ENCODE results near the gene MAMLD1.

MAMLD1 gene

DNA sequence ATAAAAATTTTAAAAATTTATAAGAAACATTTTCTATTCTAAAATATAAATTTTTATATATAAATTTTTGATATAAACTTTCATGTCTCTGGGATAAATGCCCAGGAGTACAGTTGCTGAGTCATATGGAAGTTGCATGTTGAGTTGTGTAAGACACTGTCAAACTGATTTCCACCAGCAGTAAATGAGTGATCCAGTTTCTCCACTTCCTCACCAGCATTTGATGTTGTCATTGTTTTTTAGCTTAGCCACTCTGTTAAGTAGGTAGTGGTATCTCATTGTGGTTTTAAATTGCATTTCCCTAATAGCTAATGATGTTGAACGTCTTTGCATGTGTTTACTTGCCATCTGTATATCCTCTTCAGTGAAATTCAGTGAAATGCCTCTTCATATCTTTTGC lies 66.5 kb downstream of the MAMLD1 start:
- H3K27me3 ChIP-seq (ENCODE audit: control insufficient read depth in 1 of 2, insufficient read depth in 2 of 2, low read length in 2 of 2) = no peaks in the 10 kb centered on the region
- no peak overlapping the region for H3K9ac ChIP-seq (ENCODE audit: low read length in 2 of 2)
- no peaks in the 10 kb centered on the region for H3K36me3 ChIP-seq (ENCODE audit: control insufficient read depth in 2 of 2, insufficient read depth in 2 of 2, low read length in 2 of 2)
- no peak overlapping the region for H3K4me3 ChIP-seq (ENCODE audit: low read length in 2 of 2)
- no peaks in the 10 kb centered on the region for H3K9me3 ChIP-seq (ENCODE audit: control insufficient read depth in 2 of 2, low read length in 2 of 2)
- no peak overlapping the region for H3K27ac ChIP-seq (ENCODE audit: low read length)
- no peaks in the 10 kb centered on the region for H3K4me1 ChIP-seq (ENCODE audit: control insufficient read depth, insufficient read depth, low read length)

DNA sequence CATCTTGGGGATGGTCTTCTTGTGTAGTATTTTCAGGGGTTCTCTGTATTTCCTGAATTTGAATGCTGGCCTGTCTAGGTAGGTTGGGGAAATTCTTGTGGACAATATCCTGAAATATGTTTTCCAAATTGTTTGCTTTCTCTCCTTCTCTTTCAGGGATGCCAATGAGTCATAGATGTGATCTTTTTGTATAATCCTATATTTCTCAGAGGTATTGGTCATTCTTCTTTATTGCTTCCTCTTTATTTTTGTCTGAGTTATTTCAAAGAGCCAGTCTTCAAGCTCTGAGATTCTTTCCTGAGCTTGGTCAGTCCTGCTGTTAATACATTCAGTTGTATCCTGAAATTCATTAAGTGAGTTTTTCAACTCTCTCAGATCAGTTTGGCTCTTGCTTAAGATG lies 73.1 kb downstream of the MAMLD1 start:
- Histone ChIP-seq H3K27me3 (ENCODE audit: control insufficient read depth in 1 of 2, insufficient read depth in 2 of 2, low read length in 2 of 2) (no peaks in the 10 kb centered on the region), H3K9me3 (ENCODE audit: control insufficient read depth in 2 of 2, low read length in 2 of 2) (no peaks in the 10 kb centered on the region), H3K4me3 (ENCODE audit: low read length in 2 of 2) (no peak overlapping the region), H3K27ac (ENCODE audit: low read length) (no peak overlapping the region), H3K36me3 (ENCODE audit: control insufficient read depth in 2 of 2, insufficient read depth in 2 of 2, low read length in 2 of 2) (no peaks in the 10 kb centered on the region), H3K9ac (ENCODE audit: low read length in 2 of 2) (no peak overlapping the region), H3K4me1 (ENCODE audit: control insufficient read depth, insufficient read depth, low read length) (no peaks in the 10 kb centered on the region)

DNA sequence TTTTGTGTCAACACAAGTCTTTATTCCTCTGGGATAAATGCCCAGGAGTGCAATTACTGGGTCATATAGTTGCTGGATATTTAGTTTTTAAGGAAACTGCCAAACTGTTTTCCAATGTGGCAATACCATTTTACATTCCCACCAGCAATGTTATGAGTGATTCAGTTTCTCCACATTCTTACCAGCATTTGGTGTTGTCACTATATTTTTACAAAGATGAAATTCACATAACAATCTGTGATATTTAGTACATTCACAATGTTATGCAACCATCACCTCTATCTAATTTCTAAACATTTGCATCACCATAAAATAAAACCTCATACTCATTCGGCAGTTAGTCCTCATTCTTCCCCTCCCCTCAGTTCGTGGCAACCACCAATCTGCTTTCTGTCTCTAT lies 75.0 kb downstream of the MAMLD1 start:
- H3K27me3 ChIP-seq (ENCODE audit: control insufficient read depth in 1 of 2, insufficient read depth in 2 of 2, low read length in 2 of 2) = no peaks in the 10 kb centered on the region
- H3K27ac ChIP-seq (ENCODE audit: low read length) = no peak overlapping the region
- no peak overlapping the region for H3K4me3 ChIP-seq (ENCODE audit: low read length in 2 of 2)
- no peaks in the 10 kb centered on the region for H3K9me3 ChIP-seq (ENCODE audit: control insufficient read depth in 2 of 2, low read length in 2 of 2)
- H3K4me1 ChIP-seq (ENCODE audit: control insufficient read depth, insufficient read depth, low read length) = no peaks in the 10 kb centered on the region
- no peak overlapping the region for H3K9ac ChIP-seq (ENCODE audit: low read length in 2 of 2)
- H3K36me3 ChIP-seq (ENCODE audit: control insufficient read depth in 2 of 2, insufficient read depth in 2 of 2, low read length in 2 of 2) = no peaks in the 10 kb centered on the region

DNA sequence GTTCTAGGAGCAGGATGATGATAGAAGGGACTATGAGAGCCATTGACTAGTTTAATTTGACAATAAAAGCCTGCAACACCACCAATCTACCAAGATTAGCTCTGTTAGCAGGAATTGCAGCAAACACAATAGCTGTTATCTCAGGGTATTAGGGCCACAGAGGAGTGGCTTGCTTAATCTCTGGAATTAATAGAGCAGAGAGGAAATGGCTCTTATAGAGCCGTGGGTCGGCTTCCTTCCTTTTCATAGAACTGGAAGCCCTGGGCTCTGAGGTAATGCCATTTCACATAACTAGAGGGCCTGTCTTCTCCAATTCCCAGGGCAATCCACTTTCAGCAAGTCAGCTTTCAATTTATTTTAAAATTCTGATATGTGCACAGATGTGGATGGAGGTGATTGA lies 83.0 kb downstream of the MAMLD1 start:
- Histone ChIP-seq H3K9me3 (ENCODE audit: control insufficient read depth in 2 of 2, low read length in 2 of 2) (no peaks in the 10 kb centered on the region), H3K4me1 (ENCODE audit: control insufficient read depth, insufficient read depth, low read length) (no peaks in the 10 kb centered on the region)

DNA sequence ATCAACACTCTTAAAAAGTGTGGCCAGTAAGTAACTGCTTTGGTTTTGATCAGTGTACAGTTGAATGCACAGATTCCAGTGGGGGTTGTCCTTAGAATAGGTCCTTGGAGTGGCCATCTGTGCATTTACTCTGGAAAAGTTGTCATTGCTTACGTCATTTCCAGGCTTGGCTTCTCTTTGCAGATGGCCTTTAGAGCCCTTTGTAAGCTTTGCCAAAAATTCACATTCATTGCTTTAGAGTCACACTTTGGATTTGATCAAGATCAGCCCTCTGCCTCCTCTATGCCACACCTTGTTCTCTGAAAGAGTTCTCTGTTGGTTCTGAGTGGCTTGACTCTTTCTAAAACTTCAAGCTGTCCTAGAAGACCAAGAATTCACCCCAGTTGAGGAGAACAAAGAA lies 83.9 kb downstream of the MAMLD1 start:
- no peak overlapping the region for H3K27ac ChIP-seq (ENCODE audit: low read length)
- H3K4me1 ChIP-seq (ENCODE audit: control insufficient read depth, insufficient read depth, low read length) = no peaks in the 10 kb centered on the region
- H3K27me3 ChIP-seq (ENCODE audit: control insufficient read depth in 1 of 2, insufficient read depth in 2 of 2, low read length in 2 of 2) = peaks cover 0 to 3% of the 10 kb centered on the region in 2 donors
- no peak overlapping the region for H3K4me3 ChIP-seq (ENCODE audit: low read length in 2 of 2)
- no peak overlapping the region for H3K9ac ChIP-seq (ENCODE audit: low read length in 2 of 2)
- no peaks in the 10 kb centered on the region for H3K9me3 ChIP-seq (ENCODE audit: control insufficient read depth in 2 of 2, low read length in 2 of 2)
- no peaks in the 10 kb centered on the region for H3K36me3 ChIP-seq (ENCODE audit: control insufficient read depth in 2 of 2, insufficient read depth in 2 of 2, low read length in 2 of 2)

More for the DNA sequence above, 83.0 kb downstream of the MAMLD1 start:
- Histone ChIP-seq H3K36me3 (ENCODE audit: control insufficient read depth in 2 of 2, insufficient read depth in 2 of 2, low read length in 2 of 2) (no peaks in the 10 kb centered on the region), H3K27ac (ENCODE audit: low read length) (no peak overlapping the region), H3K4me3 (ENCODE audit: low read length in 2 of 2) (no peak overlapping the region), H3K9ac (ENCODE audit: low read length in 2 of 2) (no peak overlapping the region), H3K27me3 (ENCODE audit: control insufficient read depth in 1 of 2, insufficient read depth in 2 of 2, low read length in 2 of 2) (peaks cover 0 to 3% of the 10 kb centered on the region in 2 donors)

DNA sequence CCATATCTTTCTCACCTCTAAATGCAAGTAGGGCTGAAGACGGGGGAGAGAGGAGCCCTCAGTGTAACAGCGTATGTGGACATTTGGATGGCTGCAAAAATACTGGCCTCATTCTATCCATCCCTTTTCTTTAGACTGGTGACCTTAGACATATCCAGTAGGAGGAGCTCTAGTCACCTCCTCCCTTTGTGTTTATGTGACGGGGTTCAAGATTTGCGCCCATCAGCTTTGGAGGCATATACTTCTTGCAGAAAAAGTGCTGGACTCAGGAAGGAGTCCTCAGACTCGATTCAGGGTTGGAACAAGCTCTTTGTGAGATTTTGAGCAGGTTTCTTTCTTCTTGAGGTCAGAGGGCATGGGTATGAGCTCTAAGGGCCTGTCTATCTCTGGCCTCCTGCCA lies 86.2 kb downstream of the MAMLD1 start:
- no peaks in the 10 kb centered on the region for H3K9me3 ChIP-seq (ENCODE audit: control insufficient read depth in 2 of 2, low read length in 2 of 2)

DNA sequence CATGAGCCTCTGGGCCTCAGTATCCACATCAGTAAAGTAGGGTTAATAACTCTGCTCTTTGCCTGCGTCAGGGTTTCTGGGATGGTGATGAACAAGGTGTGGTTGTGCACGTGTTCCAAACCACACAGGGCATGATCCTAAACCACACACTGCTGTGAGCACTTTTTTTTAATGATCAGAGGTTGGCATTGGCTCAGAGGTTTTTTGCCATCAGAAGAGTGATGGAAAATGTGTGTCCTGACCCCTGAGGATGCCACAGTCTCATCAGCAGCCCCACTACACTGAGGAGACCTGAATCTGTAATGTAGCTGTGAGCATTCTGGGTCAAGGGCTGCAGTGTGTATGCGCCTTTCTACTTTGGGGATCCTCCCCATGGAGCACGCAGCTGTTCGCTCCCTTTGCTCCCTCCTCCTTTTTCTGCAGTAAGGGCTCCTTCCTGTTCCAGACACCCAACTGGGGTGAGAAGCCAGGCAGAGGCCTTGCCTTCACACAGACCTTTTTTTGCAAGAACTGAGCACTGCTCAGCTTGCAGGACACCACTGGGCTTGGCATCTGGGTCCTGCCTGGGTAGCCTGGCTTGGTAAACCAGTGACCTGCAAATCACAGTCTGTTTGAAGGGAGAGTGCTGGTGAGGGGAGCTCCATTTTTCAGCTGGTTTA lies 87.5 kb downstream of the MAMLD1 start:
- Histone ChIP-seq H3K4me3 (ENCODE audit: low read length in 2 of 2) (no peak overlapping the region), H3K27me3 (ENCODE audit: control insufficient read depth in 1 of 2, insufficient read depth in 2 of 2, low read length in 2 of 2) (peaks cover 0 to 3% of the 10 kb centered on the region in 2 donors), H3K9ac (ENCODE audit: low read length in 2 of 2) (no peak overlapping the region), H3K4me1 (ENCODE audit: control insufficient read depth, insufficient read depth, low read length) (no peaks in the 10 kb centered on the region), H3K36me3 (ENCODE audit: control insufficient read depth in 2 of 2, insufficient read depth in 2 of 2, low read length in 2 of 2) (no peaks in the 10 kb centered on the region), H3K27ac (ENCODE audit: low read length) (no peak overlapping the region), H3K9me3 (ENCODE audit: control insufficient read depth in 2 of 2, low read length in 2 of 2) (no peaks in the 10 kb centered on the region)

More for the DNA sequence above, 86.2 kb downstream of the MAMLD1 start:
- Histone ChIP-seq H3K4me1 (ENCODE audit: control insufficient read depth, insufficient read depth, low read length) (no peaks in the 10 kb centered on the region), H3K9ac (ENCODE audit: low read length in 2 of 2) (no peak overlapping the region), H3K27ac (ENCODE audit: low read length) (no peak overlapping the region), H3K27me3 (ENCODE audit: control insufficient read depth in 1 of 2, insufficient read depth in 2 of 2, low read length in 2 of 2) (peaks cover 0 to 3% of the 10 kb centered on the region in 2 donors), H3K4me3 (ENCODE audit: low read length in 2 of 2) (no peak overlapping the region), H3K36me3 (ENCODE audit: control insufficient read depth in 2 of 2, insufficient read depth in 2 of 2, low read length in 2 of 2) (no peaks in the 10 kb centered on the region)

DNA sequence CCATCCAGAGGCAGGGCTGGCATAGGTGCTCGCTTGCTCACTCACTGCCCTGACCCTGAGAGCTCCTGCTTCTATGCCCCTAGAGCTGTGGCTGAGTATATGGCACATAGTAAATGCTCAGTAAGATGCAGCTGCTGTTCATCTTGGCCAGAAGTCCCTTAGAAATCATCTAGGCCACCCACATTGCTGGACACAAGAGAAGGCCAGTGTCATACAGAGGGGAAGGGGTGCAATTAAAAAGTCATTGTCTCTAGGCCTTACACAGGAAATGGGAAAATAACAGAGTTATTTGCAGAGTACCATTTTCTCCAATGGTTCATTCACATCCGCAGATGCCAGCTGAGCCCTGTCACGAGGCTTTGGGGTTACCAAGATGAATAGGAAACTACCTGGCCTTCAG lies 88.8 kb downstream of the MAMLD1 start:
- Histone ChIP-seq H3K36me3 (ENCODE audit: control insufficient read depth in 2 of 2, insufficient read depth in 2 of 2, low read length in 2 of 2) (no peaks in the 10 kb centered on the region), H3K9ac (ENCODE audit: low read length in 2 of 2) (no peak overlapping the region), H3K4me3 (ENCODE audit: low read length in 2 of 2) (no peak overlapping the region), H3K27ac (ENCODE audit: low read length) (no peak overlapping the region), H3K9me3 (ENCODE audit: control insufficient read depth in 2 of 2, low read length in 2 of 2) (no peaks in the 10 kb centered on the region), H3K4me1 (ENCODE audit: control insufficient read depth, insufficient read depth, low read length) (no peaks in the 10 kb centered on the region), H3K27me3 (ENCODE audit: control insufficient read depth in 1 of 2, insufficient read depth in 2 of 2, low read length in 2 of 2) (peaks cover 0 to under 1% of the 10 kb centered on the region in 2 donors)

DNA sequence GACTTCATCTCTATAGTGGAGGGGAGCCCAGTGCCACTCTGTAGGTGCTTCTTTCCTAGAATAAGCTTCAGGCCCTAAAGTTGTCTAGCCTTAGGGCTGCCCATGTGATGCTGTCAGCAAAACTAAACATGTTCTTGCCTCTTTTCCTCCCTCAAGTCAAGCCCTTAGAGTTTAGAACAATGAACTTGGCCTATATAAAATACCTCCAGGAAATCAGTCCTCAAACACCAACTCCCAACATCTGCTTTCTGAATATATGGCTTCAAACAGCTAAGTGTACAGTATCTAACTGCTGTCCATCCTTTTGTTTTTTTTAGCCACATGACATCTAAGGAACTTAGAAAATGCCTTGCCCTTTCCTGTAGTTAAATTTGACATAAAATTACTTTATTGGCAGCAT lies 91.0 kb downstream of the MAMLD1 start:
- Histone ChIP-seq H3K27me3 (ENCODE audit: control insufficient read depth in 1 of 2, insufficient read depth in 2 of 2, low read length in 2 of 2) (no peaks in the 10 kb centered on the region), H3K9ac (ENCODE audit: low read length in 2 of 2) (no peak overlapping the region), H3K4me1 (ENCODE audit: control insufficient read depth, insufficient read depth, low read length) (no peaks in the 10 kb centered on the region), H3K36me3 (ENCODE audit: control insufficient read depth in 2 of 2, insufficient read depth in 2 of 2, low read length in 2 of 2) (no peaks in the 10 kb centered on the region), H3K27ac (ENCODE audit: low read length) (no peak overlapping the region), H3K4me3 (ENCODE audit: low read length in 2 of 2) (no peak overlapping the region), H3K9me3 (ENCODE audit: control insufficient read depth in 2 of 2, low read length in 2 of 2) (no peaks in the 10 kb centered on the region)

DNA sequence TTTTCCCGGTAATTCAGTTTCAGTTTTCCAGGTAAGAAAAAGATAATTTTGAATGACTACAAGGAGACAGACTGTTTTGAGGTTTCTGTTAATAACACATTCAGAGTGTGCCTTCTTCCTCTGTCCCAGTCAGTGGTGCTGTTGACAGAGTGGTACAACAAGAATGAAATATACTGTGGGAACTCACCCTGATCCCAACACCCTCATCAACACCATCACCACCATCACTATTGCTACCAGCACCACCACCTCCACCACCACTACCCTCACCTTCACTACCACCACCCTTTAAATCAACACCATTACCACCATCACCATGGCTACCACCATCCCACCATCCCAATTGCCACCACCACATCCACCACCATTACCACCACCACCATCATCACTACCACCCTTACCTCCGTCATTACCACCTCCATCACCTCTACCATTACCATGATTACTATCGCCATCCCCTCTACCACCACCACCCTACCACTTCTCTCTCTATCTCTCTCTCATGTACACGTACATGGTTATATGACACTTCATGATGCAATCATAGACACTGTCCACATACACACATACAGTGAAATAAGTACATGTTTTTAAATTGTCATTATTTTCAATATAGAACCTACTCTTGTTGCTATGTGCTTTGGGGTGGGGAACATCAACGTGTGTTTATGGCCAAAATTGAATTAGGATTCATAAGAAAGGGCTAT lies 91.5 kb downstream of the MAMLD1 start:
- H3K4me1 ChIP-seq (ENCODE audit: control insufficient read depth, insufficient read depth, low read length) = no peaks in the 10 kb centered on the region
- no peak overlapping the region for H3K4me3 ChIP-seq (ENCODE audit: low read length in 2 of 2)
- H3K36me3 ChIP-seq (ENCODE audit: control insufficient read depth in 2 of 2, insufficient read depth in 2 of 2, low read length in 2 of 2) = no peaks in the 10 kb centered on the region
- no peak overlapping the region for H3K27ac ChIP-seq (ENCODE audit: low read length)
- H3K27me3 ChIP-seq (ENCODE audit: control insufficient read depth in 1 of 2, insufficient read depth in 2 of 2, low read length in 2 of 2) = no peaks in the 10 kb centered on the region
- H3K9me3 ChIP-seq (ENCODE audit: control insufficient read depth in 2 of 2, low read length in 2 of 2) = no peaks in the 10 kb centered on the region
- no peak overlapping the region for H3K9ac ChIP-seq (ENCODE audit: low read length in 2 of 2)

DNA sequence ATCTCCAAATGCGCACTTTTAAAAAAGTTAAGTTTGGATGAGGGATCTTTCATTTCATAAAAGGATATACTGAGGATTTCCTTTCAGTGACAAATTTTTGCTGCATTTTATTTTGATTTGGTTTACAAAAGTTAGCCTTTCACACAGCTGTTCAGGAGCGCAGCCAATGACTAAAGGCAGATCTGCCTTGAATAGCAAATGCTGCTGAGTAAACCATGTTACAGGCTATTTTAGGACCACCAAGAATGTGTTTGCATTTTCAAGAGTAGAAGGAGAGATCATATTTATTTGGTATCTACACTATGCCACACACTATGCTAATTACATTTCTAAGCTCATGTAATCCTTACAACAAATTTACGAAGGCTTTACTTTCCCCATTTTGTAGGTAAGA lies 92.1 kb downstream of the MAMLD1 start:
- Histone ChIP-seq H3K4me3 (ENCODE audit: low read length in 2 of 2) (no peak overlapping the region), H3K9ac (ENCODE audit: low read length in 2 of 2) (no peak overlapping the region)

More for the DNA sequence above, 92.1 kb downstream of the MAMLD1 start:
- Histone ChIP-seq H3K27me3 (ENCODE audit: control insufficient read depth in 1 of 2, insufficient read depth in 2 of 2, low read length in 2 of 2) (no peaks in the 10 kb centered on the region), H3K4me1 (ENCODE audit: control insufficient read depth, insufficient read depth, low read length) (no peaks in the 10 kb centered on the region), H3K27ac (ENCODE audit: low read length) (no peak overlapping the region), H3K9me3 (ENCODE audit: control insufficient read depth in 2 of 2, low read length in 2 of 2) (no peaks in the 10 kb centered on the region), H3K36me3 (ENCODE audit: control insufficient read depth in 2 of 2, insufficient read depth in 2 of 2, low read length in 2 of 2) (no peaks in the 10 kb centered on the region)

All from stomach smooth muscle (tissue), 2 donors.